ENCODE measurements around the gene MEDAG. TPM values are rescaled to one million over a fixed set of nuclear protein-coding genes. Genes with fewer than 3 reads are reported as not detected.

Gene MEDAG
- total RNA-seq (10 to 100 TPM in 3 of 5 donors, 1 to 10 TPM in 1, under 1 TPM in 1; 0.89 to 57.9 (median 15.4) TPM), polyA plus RNA-seq (1 to 10 TPM; 4.5 to 9.0 (median 6.0) TPM)
- long read RNA-seq, donor 1, result 0 reads
- long read RNA-seq, donor 2, result 0 reads
- long read RNA-seq, donor 3, result 0 reads
- long read RNA-seq, donor 4, result 0 reads
- long read RNA-seq, donor 5, result 0 reads
- long read RNA-seq, donor 6, partial matches to known transcripts, result 0 of 2 reads
- long read RNA-seq, donor 6, other reads (novel, unspliced or antisense), result 0 of 2 reads
- long read RNA-seq, donor 7, partial matches to known transcripts, result 0 of 2 reads
- long read RNA-seq, donor 7, other reads (novel, unspliced or antisense), result 0 of 2 reads
- long read RNA-seq, donor 8, result 0 reads
- long read RNA-seq, donor 9, result 0 reads
- long read RNA-seq, donor 10, partial matches to known transcripts, result 0 of 1 reads
- long read RNA-seq, donor 10, other reads (novel, unspliced or antisense), result 0 of 1 reads

- WGBS, 5 donors, result 7 to 19% (median 8%) methylated on average over 17 to 35 of the region's 35 CpGs; no CpG with 5 or more reads in 1 of the 5 donors
- DNase-seq, result peak in 1 of 2 donors; percentile 77
- H3K4me3 ChIP-seq, result peak within 1 kb of the TSS; percentile 38 to 46 (median 44)
These were observed at the start of gene MEDAG for GRCh38 chr13:30905932-30906383. Gene MEDAG (plus strand): TSS chr13:30906271. CDS start chr13:30906516, 245 bp downstream.

DNA sequence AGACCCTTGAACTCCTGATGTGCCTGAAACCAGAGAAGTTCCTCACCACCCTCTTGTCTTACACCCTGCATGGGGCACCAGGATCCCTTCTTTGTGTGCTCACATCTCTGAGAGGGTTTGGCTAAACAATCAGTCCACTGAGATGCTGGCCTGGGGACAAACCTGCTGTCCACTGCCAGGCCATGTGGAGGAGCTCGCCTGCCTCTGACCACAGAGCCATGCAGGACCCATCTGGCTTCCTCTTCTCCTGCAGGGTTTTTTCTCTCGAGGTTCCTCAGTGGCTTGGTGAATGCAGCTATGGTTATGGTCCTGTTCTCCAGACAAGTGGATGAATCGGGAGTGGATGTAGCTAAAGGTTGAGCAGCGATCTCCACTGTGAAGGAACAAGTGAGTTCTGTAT, 49.1 kb upstream of the MEDAG start:
- H3K27ac ChIP-seq, result no peak overlapping the region
- no peak overlapping the region for H3K4me3 ChIP-seq
- peaks cover 0 to 5% (median 0%) of the 10 kb centered on the region in 4 donors for H3K9me3 ChIP-seq
- H3K36me3 ChIP-seq, result no peaks in the 10 kb centered on the region
- H3K4me1 ChIP-seq, result no peaks in the 10 kb centered on the region
- WGBS, 5 donors, result 63 to 77% (median 76%) methylated on average over 4 of the region's 4 CpGs
- intact Hi-C loops (cut with DNase I; ENCODE audit: low total_unique reads), result no loop called here
- DNase-seq, result no peak
- TF ChIP-seq POLR2AphosphoS5 (IDR thresholded peaks at IDR 0.05), result no peak
- no peak for TF ChIP-seq CTCF (IDR thresholded peaks at IDR 0.05)
- no peaks in the 10 kb centered on the region for H3K27me3 ChIP-seq

More at GRCh38 chr13:30905932-30906383, at the start of gene MEDAG:
- no peak for TF ChIP-seq POLR2AphosphoS5 (IDR thresholded peaks at IDR 0.05)
- no peak for TF ChIP-seq EP300 (IDR thresholded peaks at IDR 0.05)
- TF ChIP-seq POLR2A (IDR thresholded peaks at IDR 0.05), result no peak
- no peak for TF ChIP-seq CTCF (IDR thresholded peaks at IDR 0.05)
- no peaks in the 10 kb centered on the region for H3K36me3 ChIP-seq
- H3K27me3 ChIP-seq, result peaks cover 9 to 58% (median 23%) of the 10 kb centered on the region in 3 donors
- H3K27ac ChIP-seq, result peak within 1 kb of the TSS in 4 of 5 donors; percentile 51 to 71 (median 60)
- H3K4me1 ChIP-seq, result peaks cover 9 to 29% (median 21%) of the 10 kb centered on the region in 4 donors
- intact Hi-C loops (cut with DNase I; ENCODE audit: low total_unique reads), result no loop called here
- H3K9me3 ChIP-seq, result no peaks in the 10 kb centered on the region

GRCh38 chr13:30857636-30858035, 48.4 kb upstream of the MEDAG start:
- Histone ChIP-seq H3K27ac (no peak overlapping the region), H3K27me3 (no peaks in the 10 kb centered on the region), H3K36me3 (no peaks in the 10 kb centered on the region), H3K4me1 (peaks cover 0 to 3% (median 0%) of the 10 kb centered on the region in 4 donors), H3K4me3 (no peak overlapping the region), H3K9me3 (peaks cover 0 to 5% (median 0%) of the 10 kb centered on the region in 4 donors)
- intact Hi-C loops (cut with DNase I; ENCODE audit: low total_unique reads), result no loop called here
- DNase-seq, result no peak
- 86 to 97% (median 94%) methylated on average over 6 of the region's 6 CpGs for WGBS, 5 donors
- no peak for TF ChIP-seq EP300 (IDR thresholded peaks at IDR 0.05)
- TF ChIP-seq POLR2AphosphoS5 (IDR thresholded peaks at IDR 0.05), result no peak
- TF ChIP-seq POLR2A (IDR thresholded peaks at IDR 0.05), result no peak
- TF ChIP-seq CTCF (IDR thresholded peaks at IDR 0.05), result no peak

DNA sequence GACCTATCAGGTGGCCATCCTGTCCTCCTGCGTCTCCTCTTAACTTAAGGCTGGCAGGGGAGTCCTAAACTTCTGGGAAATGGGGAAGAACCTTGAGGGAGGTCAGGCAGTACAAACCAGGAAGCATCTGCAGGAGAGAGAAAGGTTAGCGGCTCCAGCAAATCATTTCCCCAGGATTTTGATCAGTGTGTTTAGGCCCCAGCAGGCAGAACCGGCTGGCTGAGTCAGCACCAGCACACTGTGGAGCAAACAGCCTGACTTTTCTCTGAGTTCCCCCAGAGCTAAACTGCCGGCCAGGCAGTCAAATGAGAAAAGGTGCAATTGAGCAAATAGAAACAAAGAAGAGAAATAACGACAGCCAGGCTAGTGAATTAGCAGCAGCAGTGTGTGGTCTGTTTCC, 46.7 kb upstream of the MEDAG start:
- Histone ChIP-seq H3K4me1 (peaks cover 0 to 16% (median 10%) of the 10 kb centered on the region in 4 donors), H3K27me3 (no peaks in the 10 kb centered on the region), H3K9me3 (peaks cover 0 to 5% (median 0%) of the 10 kb centered on the region in 4 donors), H3K36me3 (no peaks in the 10 kb centered on the region), H3K4me3 (no peak overlapping the region), H3K27ac (peak overlapping the region in 2 of 5 donors; percentile 17 to 61)
- intact Hi-C loops (cut with DNase I; ENCODE audit: low total_unique reads), result no loop called here
- peak in 1 of 2 donors; percentile 75 for DNase-seq
- WGBS, 5 donors, result 41 to 57% (median 50%) methylated on average over 5 of the region's 5 CpGs
- TF ChIP-seq EP300 (IDR thresholded peaks at IDR 0.05) (no peak), CTCF (IDR thresholded peaks at IDR 0.05) (no peak), POLR2AphosphoS5 (IDR thresholded peaks at IDR 0.05) (no peak), POLR2A (IDR thresholded peaks at IDR 0.05) (no peak)
